ENCODE data around the gene PNP.
"Not testable (repeated sequence)": the region's sequence is repeated elsewhere in the genome, so short reads cannot be mapped to it uniquely, and the experiment has no call there.

The PNP gene

DNA sequence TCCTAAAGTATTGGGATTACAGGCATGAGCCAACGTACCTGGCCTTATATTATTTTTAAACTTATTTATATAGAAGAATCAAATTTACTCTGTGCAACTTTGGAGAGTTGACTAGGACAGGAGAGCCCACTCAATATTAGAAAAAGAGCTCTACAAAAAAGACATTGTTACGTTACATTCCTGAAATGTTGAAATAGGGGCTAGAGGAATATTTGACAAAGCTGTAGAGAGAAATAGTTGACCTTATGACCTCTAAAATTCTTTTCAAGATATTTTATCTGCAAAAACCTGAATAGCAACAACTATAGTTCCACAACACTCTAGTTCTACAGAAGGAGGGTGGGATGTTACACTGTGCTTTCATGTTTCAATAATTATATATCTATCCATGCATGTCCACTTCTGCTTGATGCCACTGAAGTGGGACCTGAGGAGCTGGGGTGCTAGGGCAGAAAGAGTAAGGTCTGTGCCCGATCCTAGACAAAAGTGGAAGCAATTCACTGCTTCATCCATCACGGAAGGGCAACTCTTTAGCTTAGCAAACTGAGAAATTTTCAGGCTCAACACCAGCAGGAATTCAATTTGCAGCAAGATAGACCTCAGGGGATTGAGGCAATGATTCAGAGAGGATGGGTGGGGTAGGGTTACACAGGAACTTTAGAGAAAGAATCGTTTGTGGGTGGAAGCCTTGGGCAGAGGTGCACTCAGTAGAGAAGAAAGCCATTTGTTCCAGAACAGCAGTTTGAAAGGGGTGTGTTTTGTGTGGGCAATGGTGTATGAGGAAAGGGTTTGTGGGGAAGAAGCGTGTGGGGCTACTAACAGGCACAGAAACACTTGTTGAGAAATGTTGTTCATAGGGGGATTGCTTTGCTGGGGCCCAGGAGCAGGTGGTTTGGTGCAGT lies 20.1 kb downstream of the PNP start:
- DNase-seq (ENCODE audit: low read depth in 1 of 2, low spot score in 1 of 2) = no peak

DNA sequence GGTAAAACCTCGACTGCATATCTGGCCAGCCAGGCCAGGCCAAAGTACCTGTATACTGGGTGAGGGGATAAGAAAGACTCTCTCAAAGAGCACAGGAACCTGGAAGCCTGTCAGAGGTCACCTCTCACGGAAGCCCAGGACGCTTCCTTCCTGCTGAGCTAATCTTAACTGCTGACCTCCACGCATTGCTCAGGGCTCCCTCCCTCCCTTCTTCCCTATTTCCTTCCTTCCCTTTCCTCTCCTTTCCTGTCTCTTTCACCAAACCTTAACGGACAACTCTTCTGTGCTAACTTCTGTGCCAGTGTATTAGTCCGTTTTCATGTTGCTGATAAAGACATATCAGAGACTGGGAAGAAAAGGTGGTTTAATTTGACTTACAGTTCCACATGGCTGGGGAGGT lies 21.4 kb downstream of the PNP start:
- DNase-seq (ENCODE audit: low read depth in 1 of 2, low spot score in 1 of 2) = no peak

DNA sequence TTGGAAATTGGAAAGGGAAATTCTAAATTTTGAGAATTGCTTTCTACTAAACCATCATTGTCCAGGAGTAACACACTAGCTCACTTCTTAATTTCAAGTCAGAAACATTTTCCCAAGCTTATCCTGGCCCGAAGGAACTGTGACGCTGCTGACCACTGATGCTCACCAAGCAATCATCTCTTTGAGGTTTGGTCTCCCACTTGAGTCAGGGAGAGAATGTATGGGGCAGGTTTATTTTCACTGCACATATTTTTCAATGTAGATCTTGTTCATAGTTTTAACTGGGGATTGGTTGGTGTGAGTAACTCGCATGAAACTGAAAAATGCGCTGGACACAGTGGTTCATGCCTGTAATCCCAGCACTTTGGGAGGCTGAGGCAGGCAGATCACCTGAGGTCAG lies 23.3 kb downstream of the PNP start:
- DNase-seq (ENCODE audit: low read depth in 1 of 2, low spot score in 1 of 2) = no peak

DNA sequence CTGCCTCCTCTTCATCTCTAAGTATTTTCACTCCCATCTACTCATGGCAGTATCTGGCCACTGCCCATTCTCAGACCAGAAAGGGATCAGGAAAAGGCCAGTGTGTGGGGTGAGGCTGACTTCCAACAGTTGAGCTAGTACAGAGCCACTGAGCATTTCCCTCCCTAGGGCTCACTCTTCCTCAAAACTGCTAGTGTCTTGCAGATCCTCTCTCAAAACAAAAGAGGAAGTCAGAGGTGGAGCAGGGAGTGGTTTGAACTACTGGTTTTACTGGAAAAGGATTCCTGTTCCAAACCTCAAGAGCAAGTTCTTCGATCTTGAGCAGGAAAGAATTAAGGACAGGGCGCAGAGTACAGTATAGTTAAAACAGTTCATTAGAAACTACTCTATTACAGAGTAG lies 24.4 kb downstream of the PNP start:
- DNase-seq (ENCODE audit: low read depth in 1 of 2, low spot score in 1 of 2) = no peak

DNA sequence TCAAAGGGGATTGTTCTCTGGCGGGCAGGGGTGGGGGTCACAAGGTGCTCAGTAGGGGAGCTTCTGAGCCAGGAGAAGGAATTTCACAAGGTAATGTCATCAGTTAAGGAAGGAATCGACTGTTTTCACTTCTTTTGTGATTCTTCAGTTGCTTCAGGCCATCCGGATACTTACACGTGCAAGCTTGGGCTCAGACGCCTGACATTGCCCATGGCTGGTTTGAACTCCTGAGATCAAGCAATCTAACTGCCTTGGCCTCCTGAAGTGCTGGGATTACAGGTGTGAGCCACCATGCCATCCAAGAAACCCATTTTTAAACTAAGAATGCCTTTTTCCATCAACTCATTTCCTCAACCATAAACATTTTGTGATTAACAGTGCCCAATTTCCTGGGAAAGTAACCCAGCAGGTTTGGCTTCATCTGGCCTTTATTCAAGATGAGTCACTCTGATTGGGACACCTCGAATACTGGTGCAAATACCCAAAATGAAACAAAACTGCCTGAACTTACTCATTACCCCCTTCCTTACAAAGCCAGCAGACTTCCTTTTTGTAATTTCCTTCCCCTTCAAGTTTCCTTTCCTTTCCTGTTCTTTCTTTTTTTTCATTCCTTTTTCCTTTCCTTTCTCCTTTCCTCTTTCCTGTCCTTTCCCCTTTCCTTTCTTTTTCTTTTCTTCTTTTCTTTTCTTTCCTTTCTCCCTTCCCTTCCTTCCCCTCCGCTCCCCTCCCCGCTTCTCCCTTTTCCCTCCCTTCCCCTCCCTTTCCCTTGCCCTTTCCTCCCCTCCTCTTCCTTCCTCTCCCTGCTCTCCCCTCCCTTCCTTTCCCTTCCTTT lies 25.9 kb downstream of the PNP start:
- no peak for DNase-seq (ENCODE audit: low read depth in 1 of 2, low spot score in 1 of 2)

DNA sequence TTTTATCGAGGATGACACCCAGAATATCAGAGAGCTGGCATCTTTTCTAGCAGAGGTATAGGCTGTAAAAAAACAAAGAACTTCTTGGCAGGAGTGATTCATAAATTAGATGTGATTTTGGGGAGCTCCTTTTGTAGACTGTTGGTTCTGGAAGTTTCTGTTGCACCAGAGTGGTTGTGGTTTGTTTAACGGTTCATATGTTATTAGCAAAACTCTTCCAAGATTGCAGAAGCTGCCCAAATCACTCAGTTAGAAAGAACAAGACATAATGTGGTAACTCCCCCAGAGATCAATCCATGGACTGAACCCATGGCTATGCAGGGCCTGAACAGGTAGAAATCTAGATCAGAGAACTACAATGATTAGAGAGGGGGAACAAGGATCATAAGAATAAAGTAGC lies 29.4 kb downstream of the PNP start:
- DNase-seq (ENCODE audit: low read depth in 1 of 2, low spot score in 1 of 2) = no peak

DNA sequence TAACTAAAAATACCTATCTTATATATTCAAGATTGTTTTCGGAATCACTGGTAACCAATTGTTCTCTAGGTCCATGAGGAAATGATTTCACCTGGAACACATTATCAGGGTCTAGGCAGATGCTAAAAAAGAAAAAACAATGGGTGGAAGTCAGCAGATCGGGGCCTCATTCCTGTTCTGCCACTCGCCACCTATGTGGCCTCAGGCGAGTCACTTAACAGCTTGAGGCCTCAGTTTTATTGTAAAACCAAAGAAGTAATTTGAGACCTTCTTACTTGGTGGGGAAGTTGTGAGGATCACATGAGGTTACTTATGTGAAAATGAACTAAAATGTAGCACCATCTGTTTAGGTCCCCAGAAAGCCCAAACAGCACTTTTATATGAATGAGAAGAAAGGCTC lies 29.9 kb downstream of the PNP start:
- DNase-seq (ENCODE audit: low read depth in 1 of 2, low spot score in 1 of 2) = no peak

DNA sequence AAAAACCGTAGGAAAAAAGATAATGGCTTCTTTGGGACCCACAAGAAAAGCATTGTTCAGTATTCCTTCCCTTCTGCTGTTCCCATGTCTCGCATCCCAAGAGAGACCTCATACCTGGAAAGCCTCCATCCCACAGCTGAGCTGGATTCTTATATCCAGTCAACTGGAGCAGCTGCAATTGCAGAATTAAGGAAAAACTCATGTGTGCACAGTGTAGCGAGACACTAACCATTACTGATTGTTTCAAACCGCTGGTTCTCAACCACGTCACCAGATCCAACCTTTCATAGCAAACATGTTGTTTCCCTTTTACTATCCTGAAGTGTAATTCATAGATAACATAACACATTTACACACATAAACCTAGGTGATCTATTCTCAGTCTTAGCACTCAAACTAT lies 30.7 kb downstream of the PNP start:
- no peak for DNase-seq (ENCODE audit: low read depth in 1 of 2, low spot score in 1 of 2)

DNA sequence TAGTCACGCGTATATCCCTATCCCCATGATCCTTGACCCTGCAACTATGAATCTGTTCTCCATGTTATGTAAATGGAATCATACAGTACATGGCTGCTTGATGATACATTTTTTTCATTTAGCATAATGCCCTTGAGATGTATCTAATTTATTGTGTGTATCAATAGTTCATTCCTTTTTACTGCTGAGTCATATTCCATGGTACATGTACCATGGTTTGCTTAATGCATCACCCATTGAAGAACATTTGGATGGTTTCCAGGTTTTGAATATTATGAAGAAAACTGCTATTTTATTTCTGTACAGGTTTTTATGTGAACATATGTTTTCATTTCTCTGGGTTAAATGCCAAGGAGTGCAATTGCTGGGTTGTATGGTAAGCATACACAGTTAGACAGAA lies 32.1 kb downstream of the PNP start:
- DNase-seq (ENCODE audit: low read depth in 1 of 2, low spot score in 1 of 2) = no peak

DNA sequence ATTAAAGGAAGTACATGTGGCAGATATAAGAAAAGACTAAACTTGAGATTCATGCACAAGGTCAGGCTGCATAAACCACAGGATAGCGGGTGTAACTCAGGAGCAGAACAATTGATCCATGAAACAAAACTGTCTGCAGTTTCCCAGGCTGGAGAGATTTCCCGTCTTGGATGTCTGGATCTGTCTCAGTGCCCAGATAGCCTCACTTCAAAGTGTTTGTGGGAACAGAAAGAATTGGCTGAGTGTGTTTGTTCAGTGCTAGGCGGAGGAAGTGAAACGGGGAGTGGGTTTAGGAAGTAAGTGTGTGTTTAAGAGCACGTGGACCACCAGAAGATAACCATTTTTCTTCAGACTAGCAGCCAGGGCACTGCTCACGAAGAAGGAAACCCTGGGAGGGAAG lies 34.7 kb downstream of the PNP start:
- DNase-seq (ENCODE audit: low read depth in 1 of 2, low spot score in 1 of 2) = no peak

DNA sequence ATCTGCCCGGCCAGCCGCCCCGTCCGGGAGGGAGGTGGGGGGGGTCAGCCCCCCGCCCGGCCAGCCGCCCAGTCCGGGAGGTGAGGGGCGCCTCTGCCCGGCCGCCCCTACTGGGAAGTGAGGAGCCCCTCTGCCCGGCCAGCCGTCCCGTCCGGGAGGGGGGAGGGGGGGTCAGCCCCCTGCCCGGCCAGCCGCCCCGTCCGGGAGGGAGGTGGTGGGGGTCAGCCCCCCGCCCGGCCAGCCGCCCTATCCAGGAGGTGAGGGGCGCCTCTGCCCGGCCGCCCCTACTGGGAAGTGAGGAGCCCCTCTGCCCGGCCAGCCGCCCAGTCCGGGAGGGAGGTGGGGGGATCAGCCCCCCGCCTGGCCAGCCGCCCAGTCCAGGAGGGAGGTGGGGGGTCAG lies 37.1 kb downstream of the PNP start:
- DNase-seq (ENCODE audit: low read depth in 1 of 2, low spot score in 1 of 2) = not testable (repeated sequence)

DNA sequence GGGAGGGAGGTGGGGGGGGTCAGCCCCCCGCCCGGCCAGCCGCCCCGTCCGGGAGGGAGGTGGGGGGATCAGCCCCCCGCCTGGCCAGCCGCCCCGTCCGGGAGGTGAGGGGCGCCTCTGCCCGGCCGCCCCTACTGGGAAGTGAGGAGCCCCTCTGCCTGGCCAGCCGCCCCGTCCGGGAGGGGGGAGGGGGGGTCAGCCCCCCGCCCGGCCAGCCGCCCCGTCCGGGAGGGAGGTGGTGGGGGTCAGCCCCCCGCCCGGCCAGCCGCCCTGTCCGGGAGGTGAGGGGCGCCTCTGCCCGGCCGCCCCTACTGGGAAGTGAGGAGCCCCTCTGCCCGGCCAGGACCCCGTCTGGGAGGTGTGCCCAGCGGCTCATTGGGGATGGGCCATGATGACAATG lies 37.5 kb downstream of the PNP start:
- not testable (repeated sequence) for DNase-seq (ENCODE audit: low read depth in 1 of 2, low spot score in 1 of 2)

DNA sequence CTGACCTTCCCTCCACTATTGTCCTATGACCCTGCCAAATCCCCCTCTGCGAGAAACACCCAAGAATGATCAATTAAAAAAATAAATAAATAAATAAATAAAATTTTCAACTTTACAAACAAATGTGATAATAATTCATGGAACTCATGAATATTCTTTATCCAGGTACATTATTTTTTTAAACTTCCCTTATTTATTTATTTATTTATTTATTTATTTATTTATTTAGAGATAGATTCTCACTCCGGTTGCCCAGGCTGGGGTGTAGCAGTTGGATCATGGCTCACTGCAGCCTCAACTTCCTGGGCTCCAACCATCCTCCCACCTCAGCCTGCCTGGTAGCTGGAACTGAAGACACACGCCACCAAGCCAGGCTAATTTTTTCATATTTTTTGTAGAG lies 38.3 kb downstream of the PNP start:
- not testable (repeated sequence) for DNase-seq (ENCODE audit: low read depth in 1 of 2, low spot score in 1 of 2)

DNA sequence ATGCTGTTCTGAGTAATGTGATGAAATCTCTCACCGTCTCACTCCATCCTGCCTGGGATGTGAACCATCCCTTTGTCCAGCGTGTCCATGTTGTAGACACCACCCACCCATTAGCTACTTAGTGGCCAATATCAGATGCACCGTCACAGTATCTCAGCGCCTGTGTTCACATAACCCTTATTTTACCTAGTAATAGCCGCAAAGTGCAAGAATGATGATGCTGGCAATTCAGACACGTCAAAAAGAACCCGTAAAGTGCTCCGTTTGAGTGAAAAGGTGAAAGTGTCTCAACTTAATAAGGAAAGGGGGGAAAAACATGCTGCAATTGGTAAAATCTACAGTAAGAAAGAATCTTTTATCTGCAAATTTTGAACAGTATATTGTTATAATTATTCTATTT lies 39.2 kb downstream of the PNP start:
- DNase-seq (ENCODE audit: low read depth in 1 of 2, low spot score in 1 of 2) = no peak

DNA sequence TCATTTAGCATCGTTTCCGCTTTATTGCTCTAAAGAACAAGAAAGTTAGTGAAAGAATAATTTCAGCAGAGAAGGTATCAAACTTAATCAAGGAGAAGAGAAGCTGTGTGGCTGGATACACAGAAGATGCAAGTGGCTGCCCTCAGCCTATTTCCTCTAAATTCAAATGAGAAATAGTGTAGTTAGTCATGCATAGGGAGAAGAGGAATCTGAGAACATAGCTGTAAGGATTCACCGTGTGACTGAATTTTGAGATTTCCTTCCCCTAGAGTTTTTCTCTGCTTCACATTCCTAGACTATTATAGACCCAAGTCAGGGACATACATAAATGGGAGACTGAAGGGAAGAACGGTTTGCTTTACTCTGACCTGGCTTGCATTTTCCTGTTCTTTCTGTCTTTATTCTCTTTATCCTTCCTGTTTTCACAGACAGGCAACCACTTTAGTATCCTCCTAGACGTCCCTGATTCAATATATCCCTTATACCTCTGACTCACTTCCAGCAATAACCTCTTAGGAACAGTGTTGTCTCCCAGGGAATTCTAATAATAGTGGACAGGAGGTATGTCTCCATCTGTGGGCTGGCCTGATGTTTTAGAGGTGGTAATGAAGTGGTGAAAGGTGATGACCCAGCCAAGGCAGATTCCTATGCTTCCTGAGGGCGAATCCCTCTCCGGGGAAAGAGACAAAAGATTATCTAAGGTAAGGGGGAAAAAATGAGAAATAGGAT lies 43.1 kb downstream of the PNP start:
- DNase-seq (ENCODE audit: low read depth in 1 of 2, low spot score in 1 of 2) = no peak

DNA sequence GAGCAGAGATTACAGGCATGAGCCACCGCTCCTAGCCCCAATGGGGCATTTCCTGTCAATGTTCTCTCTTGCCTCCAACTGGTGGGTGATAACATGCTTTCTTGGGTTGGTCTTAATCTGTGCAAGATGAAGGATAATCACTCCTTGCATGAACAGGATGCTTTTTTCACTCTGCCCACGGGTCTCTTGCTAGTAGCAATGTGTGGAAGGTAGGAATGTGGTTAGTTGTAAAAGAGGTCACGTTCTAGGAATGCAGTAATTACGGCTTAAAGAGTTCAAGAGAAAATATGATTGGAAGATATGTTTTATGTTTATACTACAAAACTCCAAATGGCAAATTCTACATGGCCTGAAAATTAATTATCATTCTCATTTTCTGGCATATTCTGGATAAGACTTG lies 46.6 kb downstream of the PNP start:
- no peak for DNase-seq (ENCODE audit: low read depth in 1 of 2, low spot score in 1 of 2)

DNA sequence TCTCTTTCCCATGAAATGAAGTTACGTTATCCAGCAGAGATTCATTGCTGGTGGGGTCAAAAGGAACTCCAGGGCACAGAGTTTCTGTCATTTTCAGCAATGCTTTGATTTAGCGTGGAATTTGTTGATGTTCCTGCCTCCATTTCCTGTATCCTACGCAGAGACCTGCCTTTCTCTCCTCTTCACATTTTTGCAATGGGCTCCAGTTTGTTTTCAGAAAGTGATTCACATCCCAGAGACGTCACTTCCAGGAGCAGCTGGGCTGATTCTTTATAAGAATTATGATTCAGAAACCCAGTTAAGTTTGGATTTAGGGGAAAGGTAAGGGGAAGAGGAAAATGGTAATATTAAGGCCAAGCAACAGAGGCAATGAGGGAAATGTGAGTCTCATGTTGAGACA lies 47.7 kb downstream of the PNP start:
- no peak for DNase-seq (ENCODE audit: low read depth in 1 of 2, low spot score in 1 of 2)

DNA sequence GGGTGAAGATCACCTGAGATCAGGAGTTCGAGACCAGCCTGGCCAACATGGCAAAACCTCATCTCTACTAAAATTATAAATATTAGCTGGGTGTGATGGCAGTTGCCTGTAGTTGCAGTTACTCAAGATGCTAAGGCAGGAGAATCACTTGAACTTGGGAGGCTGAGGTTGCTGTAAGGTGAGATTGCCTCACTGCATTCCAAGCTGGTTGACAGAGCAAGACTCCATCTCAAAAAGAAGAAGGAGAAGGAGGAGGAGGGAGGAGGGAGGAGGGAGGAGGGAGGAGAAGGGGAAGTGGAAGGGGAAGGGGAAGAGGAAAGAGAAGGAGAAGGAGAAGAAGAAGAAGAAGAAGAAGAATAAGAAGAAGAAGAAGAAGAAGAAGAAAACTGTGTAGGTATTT lies 53.1 kb downstream of the PNP start:
- no peak for DNase-seq (ENCODE audit: low read depth in 1 of 2, low spot score in 1 of 2)

DNA sequence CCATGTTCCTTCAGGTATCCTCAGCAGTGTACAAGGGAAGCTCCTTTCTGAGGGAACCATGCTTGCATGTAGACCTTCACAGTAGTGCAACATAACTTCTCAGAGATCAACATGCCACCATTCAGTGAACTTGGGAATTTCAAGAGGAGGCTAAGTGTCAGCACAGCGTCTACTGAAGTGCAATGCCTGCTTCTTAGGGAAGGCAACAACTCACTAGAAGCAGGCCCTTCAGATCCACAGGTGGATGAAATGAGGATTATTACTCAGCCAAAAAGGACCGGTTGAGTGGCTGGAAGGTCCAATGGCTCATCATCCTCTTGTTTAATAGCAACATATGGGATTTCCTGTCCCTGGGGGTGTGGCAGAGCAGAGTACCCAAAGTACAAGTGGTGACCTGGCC lies 54.8 kb downstream of the PNP start:
- no peak for DNase-seq (ENCODE audit: low read depth in 1 of 2, low spot score in 1 of 2)

Data from activated CD4-positive, alpha-beta T cell treated with anti-CD3 and anti-CD28 coated beads, Interleukin-2, amount 50 U/mL, for 24 hours (primary cell).